ENCODE data around the gene SEPTIN12. TPM values are rescaled to one million over a fixed set of nuclear protein-coding genes. Genes with fewer than 3 reads are reported as not detected.

Gene SEPTIN12
- total RNA-seq, 1 donor from 2014 or later = not detected

GRCh38 chr16:4830408-4830807, 42.3 kb upstream of the SEPTIN12 start:
- Mint-ChIP-seq H3K4me3 (ENCODE audit: unreplicated experiment) (no peak overlapping the region), H3K36me3 (ENCODE audit: unreplicated experiment) (peaks cover 57% of the 10 kb centered on the region), H3K4me1 (ENCODE audit: unreplicated experiment) (no peaks in the 10 kb centered on the region), H3K27ac (ENCODE audit: unreplicated experiment) (no peak overlapping the region), H3K9me3 (ENCODE audit: unreplicated experiment) (no peaks in the 10 kb centered on the region), H3K27me3 (ENCODE audit: unreplicated experiment) (no peaks in the 10 kb centered on the region)
- no peak for DNase-seq (ENCODE audit: extremely low spot score, unreplicated experiment)
- TF ChIP-seq, protein P1, sequence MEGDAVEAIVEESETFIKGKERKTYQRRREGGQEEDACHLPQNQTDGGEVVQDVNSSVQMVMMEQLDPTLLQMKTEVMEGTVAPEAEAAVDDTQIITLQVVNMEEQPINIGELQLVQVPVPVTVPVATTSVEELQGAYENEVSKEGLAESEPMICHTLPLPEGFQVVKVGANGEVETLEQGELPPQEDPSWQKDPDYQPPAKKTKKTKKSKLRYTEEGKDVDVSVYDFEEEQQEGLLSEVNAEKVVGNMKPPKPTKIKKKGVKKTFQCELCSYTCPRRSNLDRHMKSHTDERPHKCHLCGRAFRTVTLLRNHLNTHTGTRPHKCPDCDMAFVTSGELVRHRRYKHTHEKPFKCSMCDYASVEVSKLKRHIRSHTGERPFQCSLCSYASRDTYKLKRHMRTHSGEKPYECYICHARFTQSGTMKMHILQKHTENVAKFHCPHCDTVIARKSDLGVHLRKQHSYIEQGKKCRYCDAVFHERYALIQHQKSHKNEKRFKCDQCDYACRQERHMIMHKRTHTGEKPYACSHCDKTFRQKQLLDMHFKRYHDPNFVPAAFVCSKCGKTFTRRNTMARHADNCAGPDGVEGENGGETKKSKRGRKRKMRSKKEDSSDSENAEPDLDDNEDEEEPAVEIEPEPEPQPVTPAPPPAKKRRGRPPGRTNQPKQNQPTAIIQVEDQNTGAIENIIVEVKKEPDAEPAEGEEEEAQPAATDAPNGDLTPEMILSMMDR (IDR thresholded peaks at IDR 0.05) = no peak

GRCh38 chr16:4828567-4829321, 40.6 kb upstream of the SEPTIN12 start:
- DNase-seq (ENCODE audit: extremely low spot score, unreplicated experiment) = no peak
- no peak overlapping the region for H3K27ac Mint-ChIP-seq (ENCODE audit: unreplicated experiment)
- no peaks in the 10 kb centered on the region for H3K9me3 Mint-ChIP-seq (ENCODE audit: unreplicated experiment)
- no peaks in the 10 kb centered on the region for H3K27me3 Mint-ChIP-seq (ENCODE audit: unreplicated experiment)
- H3K36me3 Mint-ChIP-seq (ENCODE audit: unreplicated experiment) = peaks cover 67% of the 10 kb centered on the region
- H3K4me1 Mint-ChIP-seq (ENCODE audit: unreplicated experiment) = no peaks in the 10 kb centered on the region
- no peak overlapping the region for H3K4me3 Mint-ChIP-seq (ENCODE audit: unreplicated experiment)
- TF ChIP-seq, protein P1 (IDR thresholded peaks at IDR 0.05) = no peak

GRCh38 chr16:4826980-4827379, 38.8 kb upstream of the SEPTIN12 start:
- no peaks in the 10 kb centered on the region for H3K27me3 Mint-ChIP-seq (ENCODE audit: unreplicated experiment)
- no peak for DNase-seq (ENCODE audit: extremely low spot score, unreplicated experiment)
- no peak overlapping the region for H3K27ac Mint-ChIP-seq (ENCODE audit: unreplicated experiment)
- no peaks in the 10 kb centered on the region for H3K9me3 Mint-ChIP-seq (ENCODE audit: unreplicated experiment)
- no peak overlapping the region for H3K4me3 Mint-ChIP-seq (ENCODE audit: unreplicated experiment)
- TF ChIP-seq, protein P1 (IDR thresholded peaks at IDR 0.05) = no peak
- no peaks in the 10 kb centered on the region for H3K4me1 Mint-ChIP-seq (ENCODE audit: unreplicated experiment)
- peaks cover 63% of the 10 kb centered on the region for H3K36me3 Mint-ChIP-seq (ENCODE audit: unreplicated experiment)

GRCh38 chr16:4826526-4826925, 38.4 kb upstream of the SEPTIN12 start:
- no peaks in the 10 kb centered on the region for H3K27me3 Mint-ChIP-seq (ENCODE audit: unreplicated experiment)
- no peaks in the 10 kb centered on the region for H3K4me1 Mint-ChIP-seq (ENCODE audit: unreplicated experiment)
- TF ChIP-seq, protein P1 (IDR thresholded peaks at IDR 0.05) = no peak
- H3K36me3 Mint-ChIP-seq (ENCODE audit: unreplicated experiment) = peaks cover 61% of the 10 kb centered on the region
- no peaks in the 10 kb centered on the region for H3K9me3 Mint-ChIP-seq (ENCODE audit: unreplicated experiment)
- no peak overlapping the region for H3K27ac Mint-ChIP-seq (ENCODE audit: unreplicated experiment)
- DNase-seq (ENCODE audit: extremely low spot score, unreplicated experiment) = no peak
- H3K4me3 Mint-ChIP-seq (ENCODE audit: unreplicated experiment) = no peak overlapping the region

GRCh38 chr16:4825196-4825595, 37.1 kb upstream of the SEPTIN12 start:
- no peak for DNase-seq (ENCODE audit: extremely low spot score, unreplicated experiment)
- no peak overlapping the region for H3K27ac Mint-ChIP-seq (ENCODE audit: unreplicated experiment)
- H3K4me1 Mint-ChIP-seq (ENCODE audit: unreplicated experiment) = no peaks in the 10 kb centered on the region
- no peak overlapping the region for H3K4me3 Mint-ChIP-seq (ENCODE audit: unreplicated experiment)
- H3K27me3 Mint-ChIP-seq (ENCODE audit: unreplicated experiment) = no peaks in the 10 kb centered on the region
- no peaks in the 10 kb centered on the region for H3K9me3 Mint-ChIP-seq (ENCODE audit: unreplicated experiment)
- TF ChIP-seq, protein P1 (IDR thresholded peaks at IDR 0.05) = no peak
- peaks cover 53% of the 10 kb centered on the region for H3K36me3 Mint-ChIP-seq (ENCODE audit: unreplicated experiment)

All from osteocyte (in vitro differentiated cells).